Activated CD8-positive, alpha-beta T cell treated with anti-CD3 and anti-CD28 coated beads for 36 hours (primary cell): ENCODE measurements around the gene AKR1C2. TPM values are rescaled to one million over a fixed set of nuclear protein-coding genes. Genes with fewer than 3 reads are reported as not detected.
"Not testable (repeated sequence)": the region's sequence is repeated elsewhere in the genome, so short reads cannot be mapped to it uniquely, and the experiment has no call there.

Experiments
- ATAC-seq: fragments of 200-7000 bp; cut with Tn5 transposase; one replicate; pipeline ENCODE4 v1.10.0; 2021; ENCODE audit warnings: mild to moderate bottlenecking, moderate library complexity
- CTCF ChIA-PET: fragments of 350-600 bp; sonication (Branson Sonifier 250); formaldehyde crosslinking; loops from one replicate; lab custom pipeline; 2021; ENCODE audit warnings: antibody characterized with exemption; lab: Charles Lee
- POLR2A ChIA-PET: fragments of 350-600 bp; sonication (Branson Sonifier 250); formaldehyde crosslinking; loops from one replicate; lab custom pipeline; 2021; ENCODE audit warnings: antibody characterized with exemption; lab: Charles Lee
- DNase-seq: peaks from one replicate; pipeline ENCODE4 v3.0.0-alpha.2; 2020
- H3K27ac Mint-ChIP-seq: one replicate; pipeline ENCODE4 v1.8.0; 2021; ENCODE audit warnings: mild to moderate bottlenecking, mixed read lengths
- H3K27me3 Mint-ChIP-seq: one replicate; pipeline ENCODE4 v1.8.0; 2021; ENCODE audit warnings: mixed read lengths
- H3K36me3 Mint-ChIP-seq: one replicate; pipeline ENCODE4 v1.8.0; 2021; ENCODE audit warnings: low read depth, mixed read lengths
- H3K4me1 Mint-ChIP-seq: one replicate; pipeline ENCODE4 v1.8.0; 2021; ENCODE audit warnings: low read depth, mixed read lengths
- H3K4me3 Mint-ChIP-seq: one replicate; pipeline ENCODE4 v1.8.0; 2021; ENCODE audit warnings: mild to moderate bottlenecking, moderate library complexity, mixed read lengths
- H3K9me3 Mint-ChIP-seq: one replicate; pipeline ENCODE4 v1.8.0; 2021; ENCODE audit warnings: mixed read lengths
- intact Hi-C: fragments of 100-400 bp; cut with micrococcal nuclease; formaldehyde crosslinking; loops from one replicate; pipeline ENCODE4 v1.10.0; 2022
- total RNA-seq, 2 experiments: library from RNA; stranded (reverse); gene quantifications; one replicate each; pipeline ENCODE4 v1.2.3, GENCODE V29; 2021
- TF ChIP-seq, protein P1 (sequence below): fragments of 200-600 bp; IDR thresholded peaks from one replicate; pipeline ENCODE4 v1.8.0; 2022; ENCODE audit warnings: antibody characterized with exemption, mild to moderate bottlenecking

The AKR1C2 gene
- total RNA-seq, 2 experiments from 2014 or later: not detected

GRCh38 chr10:4953405-4953804, 50.3 kb downstream of the AKR1C2 start:
- no peak overlapping the region for H3K27ac Mint-ChIP-seq
- ATAC-seq (no peak), DNase-seq (no peak)
- ChIA-PET POLR2A (no interaction called here), CTCF (no interaction called here)
- no peaks in the 10 kb centered on the region for H3K9me3 Mint-ChIP-seq
- H3K4me1 Mint-ChIP-seq: no peaks in the 10 kb centered on the region
- TF ChIP-seq, protein P1, sequence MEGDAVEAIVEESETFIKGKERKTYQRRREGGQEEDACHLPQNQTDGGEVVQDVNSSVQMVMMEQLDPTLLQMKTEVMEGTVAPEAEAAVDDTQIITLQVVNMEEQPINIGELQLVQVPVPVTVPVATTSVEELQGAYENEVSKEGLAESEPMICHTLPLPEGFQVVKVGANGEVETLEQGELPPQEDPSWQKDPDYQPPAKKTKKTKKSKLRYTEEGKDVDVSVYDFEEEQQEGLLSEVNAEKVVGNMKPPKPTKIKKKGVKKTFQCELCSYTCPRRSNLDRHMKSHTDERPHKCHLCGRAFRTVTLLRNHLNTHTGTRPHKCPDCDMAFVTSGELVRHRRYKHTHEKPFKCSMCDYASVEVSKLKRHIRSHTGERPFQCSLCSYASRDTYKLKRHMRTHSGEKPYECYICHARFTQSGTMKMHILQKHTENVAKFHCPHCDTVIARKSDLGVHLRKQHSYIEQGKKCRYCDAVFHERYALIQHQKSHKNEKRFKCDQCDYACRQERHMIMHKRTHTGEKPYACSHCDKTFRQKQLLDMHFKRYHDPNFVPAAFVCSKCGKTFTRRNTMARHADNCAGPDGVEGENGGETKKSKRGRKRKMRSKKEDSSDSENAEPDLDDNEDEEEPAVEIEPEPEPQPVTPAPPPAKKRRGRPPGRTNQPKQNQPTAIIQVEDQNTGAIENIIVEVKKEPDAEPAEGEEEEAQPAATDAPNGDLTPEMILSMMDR: no peak
- intact Hi-C loops: no loop called here
- H3K4me3 Mint-ChIP-seq: no peak overlapping the region
- H3K36me3 Mint-ChIP-seq: no peaks in the 10 kb centered on the region
- no peaks in the 10 kb centered on the region for H3K27me3 Mint-ChIP-seq

DNA sequence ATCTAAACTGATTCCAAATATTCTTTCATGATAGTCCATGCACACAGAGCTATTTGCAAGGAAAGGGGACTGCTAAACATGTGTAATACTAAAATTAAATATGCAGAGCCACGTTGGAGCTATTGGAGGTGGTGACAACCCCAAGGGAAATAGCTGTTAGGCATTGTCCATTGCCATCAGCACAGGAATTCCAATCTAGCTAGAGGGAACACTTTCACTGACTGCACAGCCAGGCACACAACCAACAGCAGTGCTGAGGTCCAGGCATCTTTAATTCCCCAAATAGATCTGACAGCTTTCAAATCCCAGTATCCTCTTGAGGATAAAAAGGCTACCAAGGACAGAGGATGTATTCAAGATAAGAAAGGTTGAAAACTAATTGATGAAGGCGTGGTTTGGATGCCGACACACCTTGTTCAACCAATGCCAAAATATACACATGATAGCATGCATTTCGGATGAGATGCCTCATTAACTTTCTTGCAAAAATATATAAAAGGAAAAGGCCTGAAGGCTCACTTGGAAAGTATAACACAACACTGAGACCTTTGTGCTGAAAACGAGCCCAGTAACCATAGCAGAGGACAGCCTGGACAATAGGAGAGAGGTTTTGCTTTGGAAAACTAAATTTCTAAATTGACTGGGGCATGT, 52.0 kb downstream of the AKR1C2 start:
- H3K4me3 Mint-ChIP-seq, H3K27ac Mint-ChIP-seq, intact Hi-C loops, DNase-seq, H3K27me3 Mint-ChIP-seq, H3K4me1 Mint-ChIP-seq, H3K9me3 Mint-ChIP-seq, ATAC-seq, CTCF ChIA-PET, H3K36me3 Mint-ChIP-seq, POLR2A ChIA-PET: not testable (repeated sequence)

DNA sequence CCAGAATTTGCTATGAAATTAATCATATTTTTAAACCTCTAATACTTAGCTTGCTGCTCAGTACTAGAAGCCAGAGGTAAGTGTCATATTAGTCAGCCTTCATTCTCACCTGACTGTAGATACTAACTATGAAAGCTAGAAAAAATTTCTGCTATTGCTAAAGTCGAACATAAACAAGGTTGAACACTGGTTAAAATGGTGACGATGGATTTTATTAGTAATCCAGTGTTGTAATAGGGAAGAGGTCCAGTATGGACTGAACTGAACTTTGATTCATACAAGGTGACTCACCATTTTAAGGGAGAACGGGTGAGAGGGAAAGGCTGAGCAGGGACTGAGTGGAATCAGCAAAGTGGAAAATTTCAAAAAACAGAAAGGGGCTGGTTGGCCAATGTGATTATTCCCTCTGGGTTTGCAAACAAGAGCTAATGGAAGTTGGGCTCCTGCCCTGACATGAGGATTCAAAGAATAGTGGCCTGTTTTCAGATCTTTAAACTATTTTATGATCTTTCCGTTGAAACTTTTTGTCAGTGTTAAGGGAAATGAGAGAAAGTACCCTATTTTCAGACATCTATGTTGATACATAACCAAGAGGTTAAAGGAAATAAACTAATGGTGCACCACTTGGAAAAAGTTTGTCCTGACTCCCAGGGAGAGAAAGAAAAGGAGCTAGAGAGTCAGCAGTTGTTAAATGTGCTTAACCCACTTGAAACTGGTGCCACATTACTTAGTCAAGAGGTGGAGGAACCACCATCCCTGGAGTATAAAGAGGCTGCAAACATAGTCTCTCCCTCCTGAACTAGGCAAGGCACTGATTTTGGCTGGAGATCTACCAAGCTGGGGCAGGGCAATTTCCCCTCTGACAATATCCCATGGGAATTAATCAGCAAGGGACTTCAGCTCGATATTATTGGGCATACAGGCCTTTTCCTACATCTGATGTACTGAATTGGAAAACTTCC, 55.7 kb downstream of the AKR1C2 start:
- no peak overlapping the region for H3K4me3 Mint-ChIP-seq
- DNase-seq (no peak), ATAC-seq (no peak)
- ChIA-PET CTCF (interaction anchor here (1.9 kb wide), 1 partner anchor 98 kb away, joined by 6 read pairs; no protein-coding TSS in a partner anchor), POLR2A (no interaction called here)
- no peak overlapping the region for H3K27ac Mint-ChIP-seq
- H3K27me3 Mint-ChIP-seq: no peaks in the 10 kb centered on the region
- TF ChIP-seq, protein P1: no peak
- intact Hi-C loops: no loop called here
- H3K4me1 Mint-ChIP-seq: no peaks in the 10 kb centered on the region
- no peaks in the 10 kb centered on the region for H3K36me3 Mint-ChIP-seq
- H3K9me3 Mint-ChIP-seq: no peaks in the 10 kb centered on the region

GRCh38 chr10:4947039-4947634, 56.5 kb downstream of the AKR1C2 start:
- ChIA-PET POLR2A (no interaction called here), CTCF (interaction anchor here (1.9 kb wide), 1 partner anchor 97 kb away, joined by 6 read pairs; no protein-coding TSS in a partner anchor)
- Mint-ChIP-seq H3K36me3 (no peaks in the 10 kb centered on the region), H3K4me3 (no peak overlapping the region), H3K9me3 (no peaks in the 10 kb centered on the region), H3K27me3 (no peaks in the 10 kb centered on the region), H3K27ac (no peak overlapping the region), H3K4me1 (no peaks in the 10 kb centered on the region)
- DNase-seq (no peak), ATAC-seq (no peak)
- intact Hi-C loops: no loop called here
- TF ChIP-seq, protein P1: no peak

DNA sequence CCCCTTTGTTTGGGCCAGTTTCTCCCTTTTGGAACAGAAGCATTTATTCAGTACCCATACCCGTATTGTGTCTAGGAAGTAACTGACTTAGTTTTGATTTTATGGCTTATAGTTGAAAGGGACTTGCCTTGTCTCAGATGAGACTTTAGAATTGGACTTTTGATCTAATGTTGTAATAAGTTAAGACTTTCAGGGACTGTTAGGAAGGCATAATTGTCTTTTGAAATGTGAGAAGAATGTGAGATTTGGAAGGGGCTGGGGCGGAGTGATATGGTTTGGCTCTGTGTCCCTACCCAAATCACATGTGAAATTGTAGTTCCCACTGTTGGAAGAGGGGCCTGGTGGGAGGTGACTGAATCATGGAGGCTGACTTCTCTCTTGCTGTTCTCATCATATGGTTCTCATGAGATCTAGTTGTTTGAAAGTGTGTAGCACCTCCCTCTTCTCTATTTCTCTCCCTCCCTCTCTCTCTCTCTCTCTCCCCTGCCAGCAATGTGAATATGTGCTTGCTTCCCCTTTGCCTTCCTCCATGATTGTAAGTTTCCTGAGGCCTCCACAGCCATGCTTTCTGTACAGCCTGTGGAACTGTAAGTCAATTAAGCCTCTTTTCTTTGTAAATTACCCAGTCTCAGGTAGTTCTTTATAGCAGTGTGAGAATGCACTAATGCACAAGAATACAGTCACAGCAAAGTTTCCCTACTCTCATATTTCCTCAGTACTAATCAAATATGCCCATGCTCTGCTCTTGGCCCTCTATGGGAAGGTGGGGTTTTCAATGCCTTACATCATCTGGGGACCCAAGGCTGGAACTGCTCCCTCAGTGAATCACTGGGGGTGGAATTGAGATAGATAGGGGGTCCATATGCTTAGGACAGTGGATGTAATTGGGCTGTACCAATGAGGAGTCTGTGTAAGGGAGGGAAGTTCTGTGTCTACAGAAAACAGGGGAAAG, 57.6 kb downstream of the AKR1C2 start:
- TF ChIP-seq, protein P1: no peak
- H3K27me3 Mint-ChIP-seq: no peaks in the 10 kb centered on the region
- no peak for DNase-seq
- intact Hi-C loops: no loop called here
- no peaks in the 10 kb centered on the region for H3K9me3 Mint-ChIP-seq
- H3K4me1 Mint-ChIP-seq: no peaks in the 10 kb centered on the region
- ChIA-PET CTCF (no interaction called here), POLR2A (no interaction called here)
- H3K36me3 Mint-ChIP-seq: no peaks in the 10 kb centered on the region
- no peak for ATAC-seq
- no peak overlapping the region for H3K4me3 Mint-ChIP-seq
- H3K27ac Mint-ChIP-seq: no peak overlapping the region
